ENCODE measurements around the gene FAM120A. TPM values are rescaled to one million over a fixed set of nuclear protein-coding genes. Genes with fewer than 3 reads are reported as not detected.

Gene FAM120A
- total RNA-seq, 1 experiment from 2014 or later = 70.5 TPM

DNA sequence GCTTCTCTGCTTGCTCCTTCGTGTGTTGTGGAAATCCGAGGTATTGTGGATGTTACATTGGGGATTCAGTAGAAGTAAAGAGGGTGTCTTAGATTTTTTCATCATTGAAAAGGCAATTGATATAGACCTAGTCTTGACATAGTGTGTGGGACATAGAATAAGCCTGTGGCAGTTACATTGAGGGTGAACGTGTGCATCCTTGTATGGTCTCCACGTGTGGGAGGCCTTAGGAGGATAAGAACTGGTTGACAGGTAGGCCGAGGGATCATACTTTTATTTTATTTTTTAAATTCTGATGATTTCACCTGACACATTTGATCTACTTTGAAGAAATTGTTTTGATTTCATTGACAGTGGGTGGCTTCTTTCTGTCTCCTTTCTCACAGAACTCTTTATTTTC lies 18.9 kb downstream of the FAM120A start:
- ATAC-seq = no peak
- peaks cover 28% of the 10 kb centered on the region for H3K4me1 ChIP-seq (ENCODE audit: control insufficient read depth, insufficient read depth, low read length)
- in situ Hi-C loops (cut with HindIII; ENCODE audit: low pct_unique_long_range_greater_than_20kb, low sequenced_read_pairs) = no loop called here
- H3K4me3 ChIP-seq (ENCODE audit: low read depth in 2 of 2, low read length in 2 of 2) = no peak overlapping the region
- DNase-seq (ENCODE audit: low read depth, low spot score) = no peak
- intact Hi-C loops (cut with micrococcal nuclease; ENCODE audit: unreplicated experiment) = no loop called here
- POLR2A ChIA-PET = no interaction called here
- H3K36me3 ChIP-seq (ENCODE audit: control insufficient read depth, insufficient read depth, low read length) = no peaks in the 10 kb centered on the region; the same call in 1 of the 2 replicates
- TF ChIP-seq SIN3A (IDR thresholded peaks at IDR 0.05; ENCODE audit: borderline replicate concordance, insufficient read depth, low read depth, low read length) = no peak
- no peak for TF ChIP-seq POLR2AphosphoS5 (IDR thresholded peaks at IDR 0.05; ENCODE audit: low read depth, low read length)
- TF ChIP-seq REST (IDR thresholded peaks at IDR 0.05; ENCODE audit: insufficient read depth in 1 of 2, low read depth in 2 of 2, low read length in 1 of 2) = no peak
- no peak for TF ChIP-seq TCF7L2 (IDR thresholded peaks at IDR 0.05; ENCODE audit: low read depth, low read length)
- TF ChIP-seq CTCF (IDR thresholded peaks at IDR 0.05) = no peak
- no peaks in the 10 kb centered on the region for H3K27me3 ChIP-seq (ENCODE audit: control insufficient read depth, insufficient read depth, low read length)
- no peak overlapping the region for H3K27ac ChIP-seq (ENCODE audit: low read length)
- BruUV-seq (replicated peaks) = no TSS peak
- CTCF ChIA-PET = no interaction called here
- H3K9me3 ChIP-seq (ENCODE audit: control insufficient read depth, insufficient read depth, low read depth, low read length) = no peaks in the 10 kb centered on the region

GRCh38 chr9:93471124-93471523 lies 19.6 kb downstream of the FAM120A start:
- Histone ChIP-seq H3K4me3 (ENCODE audit: low read depth in 2 of 2, low read length in 2 of 2) (no peak overlapping the region), H3K9me3 (ENCODE audit: control insufficient read depth, insufficient read depth, low read depth, low read length) (no peaks in the 10 kb centered on the region), H3K36me3 (ENCODE audit: control insufficient read depth, insufficient read depth, low read length) (no peaks in the 10 kb centered on the region; the same call in 1 of the 2 replicates), H3K27ac (ENCODE audit: low read length) (no peak overlapping the region), H3K4me1 (ENCODE audit: control insufficient read depth, insufficient read depth, low read length) (peaks cover 21% of the 10 kb centered on the region), H3K27me3 (ENCODE audit: control insufficient read depth, insufficient read depth, low read length) (no peaks in the 10 kb centered on the region)
- intact Hi-C loops (cut with micrococcal nuclease; ENCODE audit: unreplicated experiment) (no loop called here), in situ Hi-C loops (cut with HindIII; ENCODE audit: low pct_unique_long_range_greater_than_20kb, low sequenced_read_pairs) (no loop called here)
- CTCF ChIA-PET = no interaction called here
- ATAC-seq = no peak
- no TSS peak for BruUV-seq (replicated peaks)
- TF ChIP-seq SIN3A (IDR thresholded peaks at IDR 0.05; ENCODE audit: borderline replicate concordance, insufficient read depth, low read depth, low read length) = no peak
- TF ChIP-seq TCF7L2 (IDR thresholded peaks at IDR 0.05; ENCODE audit: low read depth, low read length) = no peak
- no peak for TF ChIP-seq REST (IDR thresholded peaks at IDR 0.05; ENCODE audit: insufficient read depth in 1 of 2, low read depth in 2 of 2, low read length in 1 of 2)
- no peak for TF ChIP-seq CTCF (IDR thresholded peaks at IDR 0.05)
- no peak for TF ChIP-seq POLR2AphosphoS5 (IDR thresholded peaks at IDR 0.05; ENCODE audit: low read depth, low read length)
- POLR2A ChIA-PET = no interaction called here
- DNase-seq (ENCODE audit: low read depth, low spot score) = no peak
